NAMALWA (cell line): Measurements from ENCODE around the gene SLC6A3.
"Not testable (repeated sequence)": the region's sequence is repeated elsewhere in the genome, so short reads cannot be mapped to it uniquely, and the experiment has no call there.

ENCODE experiments used
- DNase-seq: peaks from one replicate; pipeline ENCODE4 v3.0.0-alpha.2; 2015; ENCODE audit warnings: low spot score

SLC6A3 gene

GRCh38 chr5:1370006-1370405, 75.2 kb downstream of the SLC6A3 start:
- DNase-seq, result no peak

GRCh38 chr5:1368756-1369155, 76.5 kb downstream of the SLC6A3 start:
- DNase-seq, result no peak

GRCh38 chr5:1368236-1368635, 77.0 kb downstream of the SLC6A3 start:
- DNase-seq, result no peak

- peak; percentile 47 for DNase-seq
Observed at GRCh38 chr5:1367149-1367548, 78.1 kb downstream of the SLC6A3 start.

- DNase-seq, result peak; percentile 84
Observed at GRCh38 chr5:1366514-1366913, 78.7 kb downstream of the SLC6A3 start.

GRCh38 chr5:1364211-1364610, 81.0 kb downstream of the SLC6A3 start:
- DNase-seq, result no peak

GRCh38 chr5:1363581-1363980, 81.7 kb downstream of the SLC6A3 start:
- no peak for DNase-seq

- no peak for DNase-seq
Observed at GRCh38 chr5:1363160-1363559, 82.1 kb downstream of the SLC6A3 start.

GRCh38 chr5:1362242-1363015, 82.8 kb downstream of the SLC6A3 start:
- no peak for DNase-seq

- DNase-seq, result no peak
Observed at GRCh38 chr5:1360861-1361260, 84.4 kb downstream of the SLC6A3 start.

GRCh38 chr5:1360367-1360766, 84.9 kb downstream of the SLC6A3 start:
- DNase-seq, result not testable (repeated sequence)

GRCh38 chr5:1359713-1360112, 85.5 kb downstream of the SLC6A3 start:
- DNase-seq, result no peak

- no peak for DNase-seq
Observed at GRCh38 chr5:1359031-1359645, 86.1 kb downstream of the SLC6A3 start.

GRCh38 chr5:1358726-1359025, 86.6 kb downstream of the SLC6A3 start:
- no peak for DNase-seq

GRCh38 chr5:1357946-1358725, 87.1 kb downstream of the SLC6A3 start:
- DNase-seq, result no peak

- no peak for DNase-seq
Observed at GRCh38 chr5:1356873-1357787, 88.1 kb downstream of the SLC6A3 start.

- DNase-seq, result no peak
Observed at GRCh38 chr5:1354576-1354975, 90.7 kb downstream of the SLC6A3 start.

GRCh38 chr5:1352231-1353219, 92.7 kb downstream of the SLC6A3 start:
- DNase-seq, result peak; percentile 63

GRCh38 chr5:1351156-1351555, 94.1 kb downstream of the SLC6A3 start:
- DNase-seq, result no peak

GRCh38 chr5:1349246-1349645, 96.0 kb downstream of the SLC6A3 start:
- no peak for DNase-seq

GRCh38 chr5:1348986-1349245, 96.3 kb downstream of the SLC6A3 start:
- no peak for DNase-seq
